Embryonic facial prominence (tissue), 1 donor: ENCODE results near the gene MAP2K1.

Experiments used
- DNase-seq: peaks from one replicate; pipeline ENCODE4 v3.0.0-alpha.2; 2016; ENCODE audit errors: extremely low spot score

Gene MAP2K1

GRCh38 chr15:66504563-66505429 lies 118.1 kb downstream of the MAP2K1 start, which contains the start of the genes RPL4 and ZWILCH:
TSS of gene RPL4 (minus strand) at chr15:66504855. CDS start at chr15:66504790, 65 bp downstream.
TSS of gene ZWILCH (plus strand) at chr15:66505326. CDS start at chr15:66505339, 13 bp downstream.
- peak; percentile 63 for DNase-seq

- no peak for DNase-seq
These were observed 118.7 kb downstream of the MAP2K1 start for GRCh38 chr15:66505430-66505811.

GRCh38 chr15:66505818-66506217 lies 119.1 kb downstream of the MAP2K1 start:
- DNase-seq: no peak

GRCh38 chr15:66508293-66508883 lies 121.7 kb downstream of the MAP2K1 start:
- DNase-seq: no peak

GRCh38 chr15:66514586-66514985 lies 127.9 kb downstream of the MAP2K1 start:
- DNase-seq: no peak

GRCh38 chr15:66515901-66516322 lies 129.2 kb downstream of the MAP2K1 start:
- no peak for DNase-seq

GRCh38 chr15:66523926-66524325 lies 137.2 kb downstream of the MAP2K1 start:
- no peak for DNase-seq

GRCh38 chr15:66524838-66525237 lies 138.1 kb downstream of the MAP2K1 start:
- no peak for DNase-seq

GRCh38 chr15:66535056-66535455 lies 148.3 kb downstream of the MAP2K1 start:
- no peak for DNase-seq
